NCI-H748 (cell line): Measurements from ENCODE around the gene IL17RD.

ENCODE experiments used
- DNase-seq: peaks from one replicate; lab custom pipeline; 2025; ENCODE audit not compliant: unreplicated experiment; lab: John Stamatoyannopoulos, UW

The IL17RD gene

GRCh38 chr3:57069503-57069902 lies 95.7 kb downstream of the IL17RD start:
- DNase-seq, result no peak

- no peak for DNase-seq
Observed at GRCh38 chr3:57068437-57069089, 96.6 kb downstream of the IL17RD start.

GRCh38 chr3:57066471-57066870 lies 98.7 kb downstream of the IL17RD start:
- no peak for DNase-seq

- no peak for DNase-seq
Observed at GRCh38 chr3:57065588-57065987, 99.6 kb downstream of the IL17RD start.

- no peak for DNase-seq
Observed at GRCh38 chr3:57064572-57064971, 100.6 kb downstream of the IL17RD start.

- no peak for DNase-seq
Observed at GRCh38 chr3:57064001-57064400, 101.2 kb downstream of the IL17RD start.

- no peak for DNase-seq
Observed at GRCh38 chr3:57063032-57063431, 102.1 kb downstream of the IL17RD start.

GRCh38 chr3:57062101-57062631 lies 103.0 kb downstream of the IL17RD start:
- no peak for DNase-seq

- no peak for DNase-seq
Observed at GRCh38 chr3:57061556-57061955, 103.6 kb downstream of the IL17RD start.

GRCh38 chr3:57060089-57060821 lies 104.9 kb downstream of the IL17RD start, which contains the start of gene SPATA12:
Gene SPATA12 (plus strand): TSS chr3:57060664. CDS start chr3:57073695, 13,031 bp downstream.
- DNase-seq, result no peak

- no peak for DNase-seq
Observed at GRCh38 chr3:57059411-57059810, 105.7 kb downstream of the IL17RD start.

GRCh38 chr3:57057351-57057750 lies 107.8 kb downstream of the IL17RD start:
- no peak for DNase-seq

- no peak for DNase-seq
Observed at GRCh38 chr3:57053122-57053521, 112.0 kb downstream of the IL17RD start.

- no peak for DNase-seq
Observed at GRCh38 chr3:57052662-57053061, 112.5 kb downstream of the IL17RD start.

GRCh38 chr3:57048728-57049127 lies 116.4 kb downstream of the IL17RD start:
- DNase-seq, result no peak

GRCh38 chr3:57048052-57048671 lies 117.0 kb downstream of the IL17RD start:
- no peak for DNase-seq

GRCh38 chr3:57046101-57046765 lies 118.9 kb downstream of the IL17RD start:
- DNase-seq, result no peak

GRCh38 chr3:57043518-57043917 lies 121.6 kb downstream of the IL17RD start:
- DNase-seq, result no peak

- DNase-seq, result no peak
Observed at GRCh38 chr3:57041674-57042073, 123.5 kb downstream of the IL17RD start.
